NCI-H446 (cell line): Measurements from ENCODE around the gene SYNGR2.
"Not testable (repeated sequence)": the region's sequence is repeated elsewhere in the genome, so short reads cannot be mapped to it uniquely, and the experiment has no call there.

Experiments
- DNase-seq, 2 experiments: peaks; one replicate each; lab custom pipeline; 2025; lab: John Stamatoyannopoulos, UW

The SYNGR2 gene

DNA sequence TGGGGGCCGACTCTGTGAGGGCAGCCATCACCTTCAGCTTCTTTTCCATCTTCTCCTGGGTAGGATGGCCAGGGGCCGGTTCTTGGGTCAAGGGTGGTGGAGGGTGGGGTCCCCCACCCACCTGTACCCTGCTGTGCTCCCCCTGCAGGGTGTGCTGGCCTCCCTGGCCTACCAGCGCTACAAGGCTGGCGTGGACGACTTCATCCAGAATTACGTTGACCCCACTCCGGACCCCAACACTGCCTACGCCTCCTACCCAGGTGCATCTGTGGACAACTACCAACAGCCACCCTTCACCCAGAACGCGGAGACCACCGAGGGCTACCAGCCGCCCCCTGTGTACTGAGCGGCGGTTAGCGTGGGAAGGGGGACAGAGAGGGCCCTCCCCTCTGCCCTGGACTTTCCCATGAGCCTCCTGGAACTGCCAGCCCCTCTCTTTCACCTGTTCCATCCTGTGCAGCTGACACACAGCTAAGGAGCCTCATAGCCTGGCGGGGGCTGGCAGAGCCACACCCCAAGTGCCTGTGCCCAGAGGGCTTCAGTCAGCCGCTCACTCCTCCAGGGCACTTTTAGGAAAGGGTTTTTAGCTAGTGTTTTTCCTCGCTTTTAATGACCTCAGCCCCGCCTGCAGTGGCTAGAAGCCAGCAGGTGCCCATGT, 3.3 kb downstream of the SYNGR2 start:
- DNase-seq: not testable (repeated sequence)

DNA sequence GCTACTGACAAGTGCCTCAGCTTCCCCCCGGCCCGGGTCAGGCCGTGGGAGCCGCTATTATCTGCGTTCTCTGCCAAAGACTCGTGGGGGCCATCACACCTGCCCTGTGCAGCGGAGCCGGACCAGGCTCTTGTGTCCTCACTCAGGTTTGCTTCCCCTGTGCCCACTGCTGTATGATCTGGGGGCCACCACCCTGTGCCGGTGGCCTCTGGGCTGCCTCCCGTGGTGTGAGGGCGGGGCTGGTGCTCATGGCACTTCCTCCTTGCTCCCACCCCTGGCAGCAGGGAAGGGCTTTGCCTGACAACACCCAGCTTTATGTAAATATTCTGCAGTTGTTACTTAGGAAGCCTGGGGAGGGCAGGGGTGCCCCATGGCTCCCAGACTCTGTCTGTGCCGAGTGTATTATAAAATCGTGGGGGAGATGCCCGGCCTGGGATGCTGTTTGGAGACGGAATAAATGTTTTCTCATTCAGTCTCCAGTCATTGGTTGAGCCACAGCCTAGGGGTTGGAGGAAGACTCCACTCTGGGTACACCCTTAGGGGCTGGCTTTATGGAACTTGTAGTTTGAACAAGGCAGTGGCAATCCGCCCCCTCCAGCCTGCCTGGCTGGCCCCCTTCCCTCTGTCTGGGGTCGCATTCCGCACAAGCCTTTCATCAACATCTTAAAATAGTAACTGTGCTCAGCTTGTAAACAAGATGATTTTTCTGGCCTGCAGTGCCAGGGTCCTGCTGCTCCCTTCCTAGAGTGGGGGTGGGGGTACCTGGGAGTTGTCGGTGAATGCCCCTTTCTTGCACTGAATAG, 4.1 kb downstream of the SYNGR2 start:
- DNase-seq: no peak

DNA sequence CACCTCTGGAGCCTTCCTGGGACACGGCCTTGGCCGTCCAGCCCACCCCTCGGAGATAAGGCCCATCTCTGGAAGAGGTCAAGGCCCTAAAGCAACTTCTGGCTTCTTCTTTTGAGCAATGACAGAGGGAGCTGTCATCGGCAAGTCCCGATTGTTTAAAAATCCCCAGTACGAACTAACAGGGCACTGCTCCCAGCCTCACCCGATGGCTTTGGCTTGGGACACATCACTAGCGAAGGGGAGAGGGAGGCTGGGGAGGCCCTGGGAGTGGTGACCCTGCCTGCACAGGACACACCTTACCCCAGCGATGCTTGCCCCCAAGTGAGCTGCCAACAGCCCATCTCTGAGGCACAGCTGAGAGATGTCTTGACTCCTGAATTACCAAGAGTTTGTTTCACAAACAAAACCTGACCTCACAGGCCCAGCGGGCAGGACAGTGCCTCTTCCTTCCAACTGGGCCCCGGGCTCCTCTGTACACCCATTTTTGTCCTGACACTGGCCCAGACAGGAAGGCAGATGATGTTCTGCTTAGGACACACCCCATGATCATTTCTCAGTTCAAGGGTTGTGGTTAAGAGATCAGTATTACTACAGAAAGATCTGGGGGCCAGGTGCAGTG, 4.8 kb downstream of the SYNGR2 start:
- DNase-seq: no peak

DNA sequence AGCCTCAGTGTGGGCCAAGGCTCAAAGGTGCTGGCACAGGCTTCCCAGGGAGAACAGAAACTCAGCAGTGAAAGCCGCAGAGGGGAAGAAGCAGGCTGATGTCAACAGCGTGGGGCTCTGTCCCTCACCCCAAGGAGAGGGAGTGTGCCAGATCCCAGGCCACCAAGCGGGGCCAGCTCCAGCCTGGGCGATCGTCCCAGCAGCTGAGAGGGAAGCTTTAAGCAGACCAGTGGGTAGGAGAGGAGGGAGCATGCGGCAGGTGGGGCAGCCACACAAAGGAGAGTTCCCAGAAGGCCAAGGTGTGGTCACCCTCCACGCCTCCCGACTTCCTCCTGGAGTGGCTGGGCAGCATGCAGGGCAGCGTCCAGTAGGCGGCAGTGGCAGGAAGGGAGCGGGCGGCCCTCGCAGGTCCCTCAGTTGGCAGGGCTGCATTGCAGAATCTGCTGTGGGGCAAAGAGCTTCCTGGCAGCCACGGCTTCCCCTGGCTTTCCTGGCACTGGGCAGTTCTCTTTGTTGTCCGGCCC, 6.0 kb downstream of the SYNGR2 start:
- DNase-seq: peak in 1 of 2 experiments; percentile 48

DNA sequence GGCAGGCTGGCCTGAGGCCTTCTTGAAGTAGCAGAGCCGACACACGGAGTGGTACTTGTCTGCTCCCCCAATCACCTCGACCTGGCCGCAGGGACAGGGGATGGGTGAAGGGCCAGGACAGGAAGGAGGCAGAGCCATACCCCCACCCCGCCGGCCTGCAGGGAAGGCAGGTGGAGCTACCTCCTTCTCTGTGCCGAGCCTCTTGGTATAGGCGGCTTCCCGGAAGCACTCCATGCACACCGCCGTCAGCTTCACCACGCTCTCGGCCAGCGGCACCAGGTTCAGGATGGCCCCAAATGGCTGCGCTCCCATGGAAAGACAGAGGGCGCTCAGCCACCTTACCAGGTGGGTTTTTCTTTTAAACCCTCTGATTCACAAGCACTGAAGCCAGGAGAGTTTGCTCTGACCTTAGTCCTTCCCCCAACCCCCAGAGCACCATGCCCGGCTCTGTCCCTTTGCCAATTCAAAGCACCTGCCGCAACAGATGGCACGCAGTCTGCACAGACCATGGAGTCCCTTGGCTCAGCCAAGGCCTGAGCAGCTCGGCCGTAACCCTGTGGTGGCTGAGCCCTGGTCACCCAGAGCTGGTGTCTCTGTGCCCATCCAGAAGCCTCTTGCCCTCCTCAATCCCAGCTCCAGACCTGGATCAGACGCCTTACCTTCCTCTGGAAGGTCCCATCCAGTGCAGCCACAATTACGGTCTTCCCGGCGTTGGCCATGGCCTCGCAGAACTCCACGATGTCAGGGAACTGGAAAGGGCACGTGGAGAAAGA, 6.7 kb downstream of the SYNGR2 start:
- peak; percentile 55 to 86 for DNase-seq

DNA sequence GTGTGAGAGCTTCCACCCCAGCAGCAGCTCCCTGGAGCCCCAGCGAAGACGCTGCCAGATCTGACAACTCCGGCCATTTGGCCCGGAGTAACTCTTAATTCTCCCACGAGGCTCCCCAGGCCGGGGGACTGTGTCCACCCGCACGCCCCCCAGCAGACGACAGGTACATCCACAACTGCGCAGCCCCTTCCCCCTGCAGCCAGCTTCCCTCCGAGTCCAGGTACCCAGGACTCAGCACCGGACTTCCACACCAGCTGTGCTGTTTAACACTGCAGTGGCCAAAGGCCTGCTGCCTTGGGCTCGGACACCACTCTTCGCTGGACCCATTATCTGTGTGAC, 7.2 kb downstream of the SYNGR2 start:
- DNase-seq: no peak

DNA sequence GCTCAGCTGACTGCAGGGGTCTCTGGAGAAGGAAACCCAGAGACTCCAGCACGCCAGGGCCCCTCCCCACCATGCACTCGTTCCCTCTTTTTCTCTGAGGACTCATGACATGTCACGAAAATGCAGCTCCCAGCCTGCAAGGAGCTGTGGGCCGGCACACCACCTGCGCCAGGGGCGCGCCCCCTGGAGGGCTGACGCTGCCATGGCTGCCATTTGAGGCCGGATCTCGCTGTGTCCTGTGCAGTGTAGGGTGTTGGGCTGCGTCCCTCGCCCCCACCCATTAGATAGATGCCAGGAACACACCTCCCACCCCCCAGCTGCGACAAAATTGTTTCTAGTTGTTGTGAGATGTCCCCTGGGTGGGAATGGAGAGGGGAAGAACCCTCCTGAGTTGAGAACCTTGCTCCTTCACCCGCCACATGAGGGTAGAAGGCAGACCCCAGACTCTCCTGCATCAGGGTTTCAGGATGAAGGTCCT, 8.2 kb downstream of the SYNGR2 start:
- DNase-seq: no peak

DNA sequence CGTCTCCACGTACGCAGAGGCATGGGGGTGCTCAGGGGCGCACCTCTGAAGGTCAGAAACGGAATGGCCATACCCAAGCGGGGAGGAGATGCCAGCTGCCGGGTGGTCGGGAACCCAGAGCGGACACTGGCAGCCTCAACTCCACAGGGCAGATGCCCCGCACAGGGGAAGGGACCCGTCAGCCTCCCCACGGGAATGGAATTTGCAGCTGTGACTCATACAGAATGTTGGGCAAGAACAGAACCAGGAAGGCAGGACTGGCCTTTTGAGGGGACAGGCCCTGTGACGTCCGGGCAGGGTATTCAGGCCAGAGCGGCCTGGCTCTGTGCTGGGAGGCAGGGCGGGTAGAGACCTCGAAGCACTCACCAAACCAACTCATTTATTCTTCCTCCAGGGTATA, 11.0 kb downstream of the SYNGR2 start:
- DNase-seq: no peak

DNA sequence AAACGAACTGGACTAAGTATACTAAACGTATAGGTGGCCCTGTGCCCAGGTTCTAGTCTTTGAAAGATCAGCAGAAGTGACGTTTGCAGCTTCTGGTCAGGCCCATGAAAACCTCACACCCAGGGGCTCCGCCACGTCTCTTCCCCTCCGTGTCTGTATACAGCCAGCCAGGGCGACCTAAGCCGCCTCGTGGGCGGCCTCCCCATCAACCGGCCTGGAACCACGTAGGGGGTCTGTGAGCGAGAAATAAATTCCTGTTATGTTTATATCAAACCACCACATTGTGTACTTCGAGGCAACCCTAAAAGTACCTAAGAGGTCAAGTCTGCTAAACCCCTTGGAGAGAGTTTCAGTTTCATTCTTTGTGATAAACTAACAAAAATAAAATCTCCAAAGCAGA, 11.7 kb downstream of the SYNGR2 start:
- DNase-seq: no peak

DNA sequence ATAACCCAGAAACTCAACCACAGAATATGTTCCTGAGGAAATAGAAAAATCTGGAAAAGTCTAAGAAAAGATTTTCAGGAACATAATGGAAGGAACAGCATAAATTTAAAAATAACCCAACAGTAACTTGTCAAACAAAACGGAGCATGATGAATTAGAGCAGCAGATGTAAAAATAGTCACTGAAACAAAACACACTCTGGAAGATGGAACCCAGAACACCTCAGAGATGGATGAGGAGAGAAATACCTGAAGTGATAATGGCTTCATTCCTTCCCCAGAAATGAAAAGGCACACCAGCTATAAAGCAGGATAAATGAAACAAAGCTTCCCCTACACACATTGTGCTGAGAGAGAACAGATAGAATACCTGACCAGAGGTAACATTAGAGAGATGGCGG, 12.1 kb downstream of the SYNGR2 start:
- no peak for DNase-seq

DNA sequence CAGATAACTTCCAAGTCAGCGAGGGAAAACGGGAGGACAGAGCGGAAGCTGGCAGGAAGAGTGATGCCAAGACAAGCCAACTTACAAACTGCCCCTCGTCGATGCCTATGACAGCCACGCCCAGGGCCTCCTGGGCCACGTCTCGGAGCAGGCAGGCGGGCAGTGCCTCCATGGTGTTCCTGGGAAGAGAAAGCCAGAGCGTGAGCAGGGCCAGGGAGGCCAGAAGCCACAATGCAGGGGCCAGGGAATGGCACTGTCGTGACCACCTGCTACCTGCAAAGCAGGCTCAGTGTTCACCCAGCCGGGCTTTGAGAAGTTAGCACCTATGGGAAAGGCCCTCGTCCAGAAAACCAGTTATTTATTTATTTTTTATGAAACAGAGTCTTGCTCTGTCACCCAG, 14.1 kb downstream of the SYNGR2 start:
- no peak for DNase-seq

DNA sequence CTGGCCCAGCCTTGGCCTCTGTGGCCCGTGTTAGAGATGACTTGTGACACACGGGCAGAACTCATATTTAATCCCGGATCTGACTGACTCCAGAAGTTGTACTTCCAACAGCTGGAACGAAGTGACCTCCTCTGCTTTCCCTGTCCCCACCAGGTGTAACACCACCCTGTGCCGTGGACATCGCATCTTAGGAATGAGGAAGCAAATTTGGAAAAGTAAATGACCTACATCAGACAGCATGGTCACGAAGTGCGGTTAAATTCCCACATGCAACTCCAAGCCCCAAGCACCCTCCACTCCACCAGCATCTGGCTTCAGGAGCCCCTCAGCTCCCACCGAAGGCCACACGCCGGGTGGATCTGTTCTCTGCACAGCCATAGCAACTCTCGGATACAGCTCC, 15.5 kb downstream of the SYNGR2 start:
- DNase-seq: no peak

DNA sequence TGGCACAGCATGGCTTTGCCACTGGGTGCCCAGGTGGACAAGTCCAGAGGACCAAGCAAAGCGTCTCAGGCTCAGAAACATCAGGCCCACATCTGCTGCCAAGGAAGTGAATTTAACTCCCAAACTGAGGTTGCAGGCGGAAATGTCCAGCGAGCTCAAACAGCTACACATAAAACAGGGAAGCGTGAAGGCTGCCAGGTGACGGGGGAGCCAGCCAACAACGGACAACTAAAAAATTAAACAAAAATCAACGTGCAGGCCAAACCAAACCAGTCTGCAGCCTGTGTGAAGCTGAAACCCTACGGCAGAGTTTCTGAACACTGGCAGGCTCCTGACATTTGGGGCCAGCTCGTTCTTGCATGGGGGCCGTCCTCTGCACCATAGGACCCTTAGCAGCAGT, 16.0 kb downstream of the SYNGR2 start:
- DNase-seq: no peak

DNA sequence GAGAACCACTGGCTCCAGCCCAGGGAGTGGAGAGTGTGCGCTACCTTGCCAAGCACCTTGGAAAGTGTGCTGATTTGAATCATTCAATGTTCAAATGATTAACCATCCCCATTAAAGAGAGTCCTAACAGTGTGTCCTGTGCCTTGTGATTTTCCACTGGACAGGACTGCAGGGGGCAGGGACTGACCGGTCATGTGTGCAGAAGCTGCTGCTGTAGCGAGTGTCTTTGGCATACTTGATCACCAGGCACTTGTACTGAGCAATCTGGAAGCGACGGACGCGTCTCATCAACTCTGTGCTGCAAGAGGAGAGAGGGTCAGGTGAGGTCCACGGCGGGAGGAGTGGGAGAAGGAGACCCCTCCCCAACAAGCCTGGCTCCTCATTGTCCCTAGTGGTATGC, 16.5 kb downstream of the SYNGR2 start:
- no peak for DNase-seq

DNA sequence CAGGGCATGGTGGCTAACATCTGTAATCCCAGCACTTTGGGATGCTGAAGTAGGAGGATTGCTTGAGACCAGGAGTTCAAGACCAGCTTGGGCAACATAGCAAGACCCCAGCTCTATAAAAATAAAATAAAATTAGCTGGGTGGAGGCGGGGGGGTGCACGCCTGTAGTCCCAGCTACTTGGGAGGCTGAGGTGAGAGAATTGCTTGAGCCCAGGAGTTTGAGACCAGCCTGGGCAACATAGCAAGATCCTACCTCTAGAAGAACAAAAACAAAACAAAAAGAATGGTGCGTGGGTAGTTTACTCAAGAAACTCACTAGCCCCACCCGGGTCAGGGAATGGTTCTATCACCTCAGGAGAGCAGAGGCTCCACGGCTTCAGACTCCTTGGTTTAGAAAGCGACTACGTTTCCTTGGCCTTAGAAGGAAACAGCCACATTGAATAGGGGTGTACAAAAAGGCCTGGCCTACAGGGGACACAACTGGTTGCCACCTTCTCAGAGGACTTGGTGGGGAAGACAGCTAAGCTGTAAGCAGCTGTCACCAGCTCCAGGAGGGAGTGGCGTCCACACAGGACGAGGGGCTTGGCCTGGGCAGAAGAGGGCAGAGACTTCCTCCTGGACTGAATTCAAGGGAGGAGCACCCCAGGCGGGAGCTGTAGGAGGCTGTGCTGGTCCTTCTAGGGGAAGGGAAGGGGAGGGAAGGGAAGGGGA, 17.8 kb downstream of the SYNGR2 start:
- DNase-seq: no peak

DNA sequence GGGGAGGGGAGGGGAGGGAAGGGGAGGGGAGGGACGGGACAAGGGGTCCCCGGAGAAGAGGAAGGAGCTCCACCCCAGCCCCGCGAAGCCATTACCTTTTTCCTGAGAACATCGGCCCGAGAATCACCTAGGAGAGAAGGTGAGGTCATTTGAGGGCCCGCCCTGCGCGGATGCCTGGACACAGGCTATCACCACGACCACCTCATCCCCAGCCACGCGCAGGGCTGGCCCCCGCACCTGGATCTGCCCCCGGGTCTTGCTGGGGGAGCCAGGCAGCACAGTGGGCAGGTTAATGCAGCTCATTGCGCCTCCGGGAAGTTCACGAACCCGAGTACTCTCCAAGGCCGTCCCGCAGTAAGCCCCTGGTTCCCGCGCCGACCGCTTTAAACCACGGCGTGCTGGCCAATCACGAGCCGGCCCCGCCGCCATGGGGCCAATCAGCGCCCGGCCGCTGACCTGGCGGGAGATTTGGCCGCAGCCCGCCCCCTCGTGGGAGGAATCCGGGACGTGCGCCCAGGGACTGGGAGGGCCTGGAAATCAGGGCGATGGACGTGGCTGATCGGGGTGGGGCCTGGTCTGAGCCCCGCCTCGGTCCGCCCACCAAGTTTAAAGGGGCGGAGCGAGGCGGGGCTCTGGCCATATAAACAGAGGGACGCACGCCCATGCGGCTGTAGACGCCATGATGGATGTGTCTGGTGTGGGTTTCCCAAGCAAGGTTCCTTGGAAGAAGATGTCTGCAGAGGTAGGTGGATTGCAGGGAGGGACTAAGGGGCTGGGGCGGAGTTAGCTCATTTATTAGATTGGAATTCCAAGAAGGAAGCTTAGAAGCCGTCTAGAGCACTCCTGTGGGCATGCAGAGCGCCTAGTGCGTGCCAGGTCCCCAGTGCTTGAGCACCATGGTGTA, 18.6 kb downstream of the SYNGR2 start, which contains the start of the genes AFMID and TK1:
TSS of gene AFMID (plus strand) at position 671 of the 904 bp plus-strand sequence. CDS start at position 680, 9 bp downstream.
TSS of gene TK1 (minus strand) at position 361 of the 904 bp plus-strand sequence. CDS start at position 303, 58 bp downstream.
- peak; percentile 98 to 99 for DNase-seq

DNA sequence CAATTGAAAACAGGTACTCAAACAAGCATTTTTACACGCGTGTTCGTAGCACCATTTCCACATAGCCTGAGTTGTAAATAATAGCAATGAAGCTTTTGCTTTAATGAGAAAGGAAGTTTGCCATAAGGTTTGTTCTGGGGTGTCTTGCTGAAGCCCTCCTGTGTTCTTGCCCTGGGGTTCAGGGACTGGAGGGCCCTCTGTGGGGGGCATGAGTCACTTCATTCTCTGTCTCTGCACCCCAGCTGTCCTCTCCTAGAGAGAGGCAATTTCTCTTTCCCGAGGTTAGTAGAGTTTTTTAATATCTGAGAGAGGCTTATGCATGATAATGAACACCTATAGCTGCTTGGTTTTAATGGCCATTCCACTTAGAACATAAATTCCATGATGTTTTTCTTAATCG, 28.3 kb downstream of the SYNGR2 start:
- DNase-seq: no peak

DNA sequence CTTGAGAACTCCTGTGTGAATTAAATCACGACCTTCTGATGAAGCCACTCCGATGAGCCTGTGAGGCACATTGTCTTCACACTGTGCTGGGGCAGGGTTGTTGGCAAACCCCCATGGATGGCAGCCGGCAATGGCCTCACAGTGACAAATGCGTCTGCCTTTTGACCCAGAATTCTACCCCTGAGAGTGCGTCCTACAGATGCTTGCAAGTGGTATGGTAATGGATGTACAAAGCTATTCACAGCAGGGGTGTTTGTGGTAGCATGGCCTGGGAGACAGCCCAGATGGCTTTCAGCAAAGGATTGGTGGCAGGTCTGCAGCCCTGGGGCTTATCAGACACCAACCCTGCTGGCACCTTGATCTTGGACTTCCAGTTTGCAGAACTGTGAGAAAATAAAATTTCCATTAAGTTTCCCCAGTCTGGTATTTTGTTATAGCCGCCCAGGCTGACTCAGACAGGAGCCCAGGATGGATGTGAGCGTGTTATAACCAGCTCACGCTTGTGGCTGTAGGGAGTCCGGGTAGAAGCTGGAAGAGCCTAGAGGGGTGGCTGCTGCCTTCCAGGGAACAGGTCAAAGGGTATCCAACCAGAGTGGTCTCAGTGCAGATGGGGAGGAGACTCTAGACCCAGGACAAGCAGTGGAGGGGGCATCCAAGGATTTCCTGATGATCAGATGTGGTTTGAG, 28.9 kb downstream of the SYNGR2 start:
- no peak for DNase-seq

DNA sequence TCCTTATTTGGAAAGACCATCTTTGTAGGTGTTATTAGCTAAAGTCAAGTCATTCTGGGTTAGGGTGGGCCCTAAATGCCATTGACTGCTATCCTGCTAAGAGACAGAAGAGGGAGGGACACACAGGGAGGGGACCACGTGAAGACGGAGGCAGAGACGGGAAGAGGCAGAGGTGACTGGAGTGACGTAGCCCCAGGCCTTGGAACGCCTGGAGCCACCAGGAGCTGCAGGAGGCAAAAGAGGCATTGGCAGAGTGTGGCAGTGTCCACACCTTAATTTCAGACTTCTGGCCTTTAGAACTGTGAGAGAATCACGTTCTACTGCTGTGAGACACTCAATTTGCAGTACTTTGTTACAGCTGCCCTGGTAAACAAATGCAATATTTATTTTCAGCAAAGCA, 32.1 kb downstream of the SYNGR2 start:
- DNase-seq: no peak

DNA sequence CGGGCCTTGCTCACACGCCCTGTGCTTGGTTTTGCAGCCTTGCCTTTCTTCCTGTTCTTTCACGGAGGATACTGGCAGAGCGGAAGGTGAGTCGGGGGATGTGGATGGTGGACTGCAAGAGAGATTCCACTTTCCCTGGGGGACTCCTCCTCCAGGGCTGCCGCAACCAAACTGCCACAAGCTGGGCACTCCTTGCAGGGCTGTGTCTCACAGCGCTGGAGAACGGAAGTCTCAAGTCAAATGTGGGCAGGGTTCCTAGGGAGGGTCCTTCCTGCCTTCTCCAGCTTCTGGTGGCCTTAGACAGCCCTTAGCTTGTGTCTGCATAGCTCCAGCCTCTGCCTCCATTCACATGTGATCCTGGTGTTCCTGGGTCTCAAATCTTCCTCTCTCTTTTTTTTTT, 34.3 kb downstream of the SYNGR2 start:
- DNase-seq: no peak
